8988T (cell line): ENCODE results near the gene ROS1.
"Not testable (repeated sequence)": the region's sequence is repeated elsewhere in the genome, so short reads cannot be mapped to it uniquely, and the experiment has no call there.

Experiments used
- DNase-seq: peaks from one replicate; pipeline ENCODE4 v3.0.0; 2011

ROS1 gene

DNA sequence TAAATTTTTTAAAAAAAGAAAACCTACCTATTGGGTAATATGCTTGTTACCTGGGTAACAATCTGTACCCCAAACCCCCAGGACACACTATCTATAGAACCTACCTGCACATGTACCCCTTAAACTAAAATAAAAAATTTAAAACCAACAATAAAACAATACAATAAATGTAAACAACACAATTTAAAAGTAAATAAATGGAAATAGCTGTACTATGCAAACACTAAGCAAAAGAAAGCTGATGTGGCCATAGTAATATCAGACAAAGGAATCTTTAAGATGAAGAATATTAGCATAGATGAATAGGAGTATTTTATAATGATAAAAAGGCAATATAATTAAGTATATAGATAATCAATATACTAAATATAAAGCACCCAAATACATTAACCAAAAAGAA is 50.3 kb downstream of the ROS1 start:
- DNase-seq: no peak

DNA sequence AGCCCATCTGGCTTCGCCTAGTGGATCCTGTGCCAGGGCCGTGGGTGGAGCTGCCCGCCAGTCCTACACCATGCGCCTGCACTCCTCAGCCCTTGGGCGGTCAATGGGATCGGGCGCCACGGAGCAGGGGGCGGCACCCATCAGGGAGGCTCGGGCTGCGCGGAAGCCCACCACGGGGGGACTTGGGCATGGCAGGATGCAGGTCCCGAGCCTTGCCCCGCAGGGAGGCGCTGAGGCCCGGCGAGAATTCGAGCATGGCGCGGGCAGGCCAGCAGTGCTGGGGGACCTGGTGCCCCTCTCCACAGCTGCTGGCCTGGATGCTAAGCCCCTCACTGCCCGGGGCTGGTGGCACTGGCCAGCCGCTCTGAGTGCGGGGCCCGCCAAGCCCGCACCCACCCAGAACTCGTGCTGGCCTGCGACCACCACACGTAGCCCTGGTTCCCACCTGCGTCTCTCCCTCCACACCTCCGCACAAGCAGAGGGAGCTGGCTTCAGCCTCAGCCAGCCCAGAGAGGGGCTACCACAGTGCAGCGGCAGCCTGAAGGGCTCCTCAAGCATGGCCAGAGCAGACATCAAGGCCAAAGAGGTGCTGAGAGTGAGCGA is 52.4 kb downstream of the ROS1 start:
- no peak for DNase-seq

DNA sequence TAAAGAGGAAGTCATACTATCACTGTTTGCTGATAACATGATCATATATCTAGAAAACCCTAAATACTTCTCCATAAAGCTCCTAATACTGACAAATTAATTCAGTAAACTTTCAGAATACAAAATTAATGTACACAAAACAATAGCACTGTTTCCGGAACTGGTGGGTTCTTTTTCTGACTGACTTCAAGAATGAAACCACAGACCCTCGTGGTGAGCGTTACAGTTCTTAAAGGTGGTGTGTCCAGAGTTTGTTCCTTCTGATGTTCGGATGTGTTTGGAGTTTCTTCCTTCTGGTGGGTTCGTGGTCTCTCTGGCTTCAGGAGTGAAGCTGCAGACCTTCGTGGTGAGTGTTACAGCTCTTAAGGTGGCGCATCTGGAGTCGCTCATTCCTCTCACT is 53.5 kb downstream of the ROS1 start:
- not testable (repeated sequence) for DNase-seq

DNA sequence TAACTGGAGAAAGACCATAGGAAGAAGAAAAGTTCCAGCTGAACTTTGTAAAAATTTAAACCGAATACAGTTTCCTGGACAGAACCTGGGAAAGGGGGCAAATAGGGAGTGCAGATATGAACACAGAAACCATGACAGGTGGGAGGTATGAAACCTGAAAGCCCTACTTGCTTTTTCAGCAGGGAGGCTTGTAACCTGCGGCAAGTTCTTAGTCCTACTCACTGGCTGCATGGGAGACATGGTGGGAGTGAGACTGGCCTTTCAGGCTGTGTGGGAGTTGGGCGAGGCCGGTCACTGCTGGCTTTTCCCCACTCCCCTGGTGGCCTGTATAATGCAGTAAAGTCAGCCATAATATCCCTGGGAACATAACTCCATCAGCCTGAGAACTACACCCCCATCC is 54.2 kb downstream of the ROS1 start:
- DNase-seq: no peak

DNA sequence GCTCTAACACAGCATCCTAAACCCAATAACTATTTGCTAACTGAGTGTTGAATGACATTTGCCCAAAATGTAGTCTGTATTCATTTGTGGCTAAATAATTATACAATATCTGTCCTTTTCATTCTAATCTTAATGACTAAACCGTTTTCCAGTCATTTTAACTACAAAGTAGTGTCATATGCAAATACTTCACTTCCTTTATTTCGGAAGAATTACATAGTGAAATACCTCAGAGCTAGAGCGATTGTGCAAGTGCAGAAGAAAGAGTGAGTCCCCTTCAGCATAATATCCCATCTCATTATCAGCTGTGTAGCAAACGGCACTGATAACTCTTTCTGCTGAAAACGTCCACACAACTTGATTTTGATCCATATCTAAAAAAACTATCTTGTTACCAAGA is 66.2 kb downstream of the ROS1 start:
- DNase-seq: no peak

DNA sequence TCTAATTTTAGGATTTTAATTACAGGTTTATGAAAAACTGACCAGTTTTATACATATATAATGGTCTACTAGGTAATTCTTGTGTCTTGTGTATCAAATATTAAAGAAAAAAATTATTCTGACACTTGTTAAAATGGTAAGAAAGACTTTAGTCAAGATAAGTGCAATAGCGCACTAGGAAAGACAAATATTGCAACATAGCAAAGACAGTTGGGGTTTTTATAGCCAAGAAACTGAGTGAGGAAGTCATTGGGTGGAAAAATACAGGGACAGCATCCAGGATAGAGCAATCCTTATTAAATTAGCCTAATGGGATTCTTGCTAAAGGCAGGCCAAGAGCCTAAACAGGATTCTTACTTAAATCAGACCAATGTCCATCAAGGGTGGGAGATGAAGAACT is 71.1 kb downstream of the ROS1 start:
- no peak for DNase-seq

DNA sequence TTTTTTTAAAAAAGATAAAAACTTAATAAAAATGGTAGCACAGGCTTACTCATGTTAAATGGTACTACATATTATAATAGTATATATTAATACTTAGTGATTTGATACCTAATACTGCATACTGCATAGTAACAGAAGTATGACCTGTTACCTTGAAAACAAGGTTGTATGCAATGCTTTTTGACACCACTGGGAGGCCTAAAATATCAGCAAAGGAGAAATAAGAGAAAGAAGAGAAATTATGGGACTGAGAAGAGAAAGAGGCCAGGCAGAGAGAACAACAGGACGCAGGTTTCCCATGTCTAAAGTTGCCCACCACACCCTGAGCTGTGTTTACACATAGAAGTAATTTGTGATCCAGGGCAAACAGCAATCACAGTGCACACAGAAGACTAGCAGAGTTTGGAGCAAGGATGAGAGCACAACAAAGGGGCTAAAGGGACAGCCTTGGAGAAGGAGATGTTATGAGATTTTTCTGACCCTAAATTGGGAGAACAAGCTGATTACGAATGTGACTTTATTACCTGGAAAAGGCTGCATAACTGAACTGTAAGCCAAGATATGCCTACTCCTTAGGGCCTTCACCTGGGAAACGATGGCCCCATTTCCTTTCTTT is 73.2 kb downstream of the ROS1 start:
- no peak for DNase-seq

DNA sequence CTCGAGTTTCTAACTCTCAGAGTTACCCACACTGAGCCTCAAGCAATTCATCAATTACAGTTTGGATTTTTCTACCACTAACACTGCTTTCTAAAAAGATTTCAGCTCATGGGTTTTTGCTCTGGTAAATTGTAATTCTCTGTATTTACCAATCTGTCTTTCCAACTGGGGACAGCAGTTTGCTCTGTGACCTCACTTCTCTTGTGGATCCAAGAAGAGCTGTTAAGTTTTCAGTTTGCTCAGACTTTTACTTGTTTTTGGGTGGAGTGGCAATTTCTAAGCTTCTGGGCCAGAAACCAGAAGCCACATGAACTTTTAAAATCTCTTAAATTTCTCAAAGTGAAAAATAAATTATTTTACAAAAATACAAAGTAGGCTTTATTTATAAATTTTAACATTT is 74.2 kb downstream of the ROS1 start:
- DNase-seq: no peak

DNA sequence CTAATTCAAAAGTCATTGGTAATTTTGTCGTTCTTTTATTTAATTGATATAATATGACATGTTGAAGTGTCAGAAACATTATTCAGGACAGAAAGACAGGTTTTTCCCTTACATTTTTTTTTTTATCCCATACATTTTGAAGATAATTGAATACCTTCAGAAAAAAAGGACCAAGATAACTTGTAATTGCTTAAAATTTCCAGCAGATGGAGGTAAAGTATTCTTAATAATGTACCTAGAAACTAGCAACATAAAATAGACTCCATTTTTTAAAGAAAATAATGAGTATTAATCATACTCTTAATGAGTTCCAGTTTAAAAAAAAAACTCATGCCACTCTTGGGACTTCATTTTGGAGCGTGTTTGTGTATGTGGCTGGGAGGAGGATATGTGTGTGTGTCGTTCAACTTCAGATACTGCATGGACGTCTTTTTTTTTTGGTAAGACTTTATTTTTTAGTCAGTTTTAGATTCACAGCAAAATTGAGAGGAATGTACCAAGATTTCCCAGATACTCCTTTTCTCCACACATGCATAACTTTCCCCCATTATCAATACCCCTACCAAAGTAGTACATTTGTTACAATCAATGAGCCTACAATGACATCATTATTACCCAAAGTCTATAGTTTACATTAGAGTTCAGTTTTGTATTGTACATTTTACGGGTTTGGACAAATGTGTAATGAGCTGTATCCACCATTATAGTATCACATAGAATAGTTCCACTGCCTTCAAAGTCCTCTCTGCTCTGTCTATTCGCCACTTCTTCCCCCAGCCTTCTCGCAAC is 79.4 kb downstream of the ROS1 start:
- no peak for DNase-seq

DNA sequence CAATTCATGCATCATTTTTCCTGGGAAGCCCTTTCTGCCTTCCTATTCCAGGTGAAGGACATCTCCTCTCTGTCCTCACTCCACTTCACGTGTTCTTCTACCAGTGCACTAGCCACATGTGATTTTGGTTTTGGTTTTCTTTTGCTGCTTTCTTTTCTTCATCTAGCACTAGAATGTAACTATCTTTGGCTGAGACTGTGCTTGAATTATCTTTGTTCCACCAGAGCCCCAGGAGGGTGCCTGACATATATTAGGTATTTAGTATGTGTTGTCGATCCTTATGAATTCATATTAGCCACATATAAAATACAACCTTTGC is 80.5 kb downstream of the ROS1 start:
- no peak for DNase-seq

DNA sequence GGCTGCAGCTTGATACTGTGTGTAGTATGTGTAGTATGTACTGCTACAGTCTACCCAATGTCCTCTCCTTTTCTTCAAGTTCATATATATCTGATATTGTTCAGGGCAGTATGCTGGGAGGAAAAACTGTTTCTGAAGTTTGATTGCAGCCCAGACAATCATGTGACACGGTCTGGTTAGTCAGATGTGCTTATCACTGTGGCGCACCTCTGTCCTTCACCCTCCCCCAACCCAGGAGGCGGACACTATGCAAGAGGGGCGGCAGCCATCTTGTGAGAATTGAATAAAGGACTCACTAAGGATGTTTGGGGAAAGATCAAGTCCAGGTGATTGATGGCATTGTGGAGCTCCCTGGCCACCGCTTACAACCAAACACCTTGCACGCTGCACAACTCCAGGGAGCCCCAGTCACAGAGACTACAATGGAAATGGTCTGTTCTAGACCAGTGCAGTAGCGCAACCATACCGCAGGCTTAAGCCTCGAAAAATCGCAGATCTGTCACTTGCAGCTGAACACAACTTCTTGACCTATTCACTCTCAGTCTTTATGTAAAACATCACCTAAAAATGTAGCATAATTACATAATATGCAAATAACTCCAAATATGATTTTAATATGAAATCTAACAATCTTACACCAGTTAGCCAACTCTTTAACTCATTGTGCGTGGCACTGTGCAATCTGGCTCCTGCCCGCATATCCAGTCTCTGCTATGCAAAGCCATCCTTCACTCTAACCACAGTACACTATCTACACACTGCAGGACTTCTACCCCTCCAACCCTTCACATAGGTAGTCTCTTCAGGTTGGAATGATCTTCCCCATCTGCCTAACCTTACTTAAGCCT is 81.1 kb downstream of the ROS1 start:
- DNase-seq: no peak

DNA sequence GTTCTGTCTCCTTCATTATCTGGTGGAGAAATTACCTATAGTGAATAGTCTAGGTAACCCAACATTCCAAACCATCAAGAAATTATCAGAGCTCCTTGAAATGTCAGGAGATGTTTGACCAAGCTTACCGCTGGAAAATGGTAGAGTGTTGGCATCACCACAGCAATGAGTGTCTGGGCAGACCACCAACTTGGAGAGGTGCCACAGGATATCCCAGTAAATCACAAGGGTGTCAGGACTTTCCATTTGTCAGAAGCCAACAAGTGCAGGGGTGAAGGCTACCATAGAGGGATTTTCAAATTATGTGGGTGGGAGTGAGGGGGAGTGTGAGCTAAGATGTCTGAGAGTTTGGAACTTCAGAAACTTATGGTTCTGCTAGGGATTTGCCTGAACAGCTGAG is 87.2 kb downstream of the ROS1 start:
- DNase-seq: no peak

DNA sequence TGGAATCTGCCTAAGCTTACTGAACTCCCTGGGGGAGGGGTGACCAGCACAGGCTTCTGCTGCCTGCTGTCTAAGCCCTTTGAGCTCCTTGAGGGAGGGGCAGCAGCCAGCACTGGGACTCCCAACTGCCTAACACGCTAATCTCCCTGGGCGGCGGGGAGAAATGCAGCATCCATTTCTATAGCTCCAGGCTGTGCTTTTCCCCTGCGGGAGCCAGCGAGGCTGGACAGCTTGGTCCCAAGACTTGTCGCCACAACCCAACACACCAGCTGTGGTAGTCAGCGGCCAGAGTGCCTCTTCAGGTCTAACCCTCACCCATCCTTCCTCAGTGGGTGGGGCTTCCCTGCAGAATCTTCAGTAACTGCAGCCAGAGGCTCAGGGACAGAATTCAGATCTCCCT is 95.8 kb downstream of the ROS1 start:
- no peak for DNase-seq

DNA sequence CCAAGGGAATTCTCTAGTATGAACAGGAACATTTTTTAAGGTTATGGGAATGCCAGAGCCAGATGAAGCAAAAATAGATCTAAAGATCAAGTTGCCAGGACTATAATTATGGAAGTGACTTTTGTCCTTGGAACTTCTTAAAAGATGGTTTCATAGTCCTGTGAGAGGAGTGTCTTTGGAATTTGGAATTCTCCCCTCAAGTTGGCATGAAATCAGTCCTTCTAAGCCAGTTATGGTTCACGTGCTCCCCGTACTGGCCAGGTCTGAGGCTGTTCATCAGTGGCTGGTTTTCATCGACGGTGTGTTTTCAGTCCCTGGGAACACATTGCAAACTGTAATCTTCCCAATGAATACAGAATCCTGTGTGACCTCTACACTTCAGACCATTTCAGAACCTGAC is 97.2 kb downstream of the ROS1 start:
- DNase-seq: no peak

DNA sequence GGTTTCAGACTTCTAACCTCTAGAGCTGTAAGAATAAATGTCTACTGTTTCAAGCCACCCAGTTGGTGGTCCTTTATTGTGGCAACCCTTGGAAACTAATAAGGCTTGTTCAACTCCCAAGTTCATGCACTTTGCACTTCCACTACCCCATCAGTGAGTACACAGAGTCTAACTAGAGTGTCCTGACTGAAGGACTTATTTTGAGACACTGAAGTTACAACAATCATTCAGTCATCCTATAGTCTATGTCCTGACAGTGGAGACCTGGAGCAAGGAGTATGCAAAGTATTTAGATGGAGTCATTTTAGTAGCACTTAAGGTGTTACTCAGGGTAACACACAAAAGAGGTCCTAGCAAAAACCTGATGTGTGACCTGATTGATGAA is 97.7 kb downstream of the ROS1 start:
- no peak for DNase-seq

DNA sequence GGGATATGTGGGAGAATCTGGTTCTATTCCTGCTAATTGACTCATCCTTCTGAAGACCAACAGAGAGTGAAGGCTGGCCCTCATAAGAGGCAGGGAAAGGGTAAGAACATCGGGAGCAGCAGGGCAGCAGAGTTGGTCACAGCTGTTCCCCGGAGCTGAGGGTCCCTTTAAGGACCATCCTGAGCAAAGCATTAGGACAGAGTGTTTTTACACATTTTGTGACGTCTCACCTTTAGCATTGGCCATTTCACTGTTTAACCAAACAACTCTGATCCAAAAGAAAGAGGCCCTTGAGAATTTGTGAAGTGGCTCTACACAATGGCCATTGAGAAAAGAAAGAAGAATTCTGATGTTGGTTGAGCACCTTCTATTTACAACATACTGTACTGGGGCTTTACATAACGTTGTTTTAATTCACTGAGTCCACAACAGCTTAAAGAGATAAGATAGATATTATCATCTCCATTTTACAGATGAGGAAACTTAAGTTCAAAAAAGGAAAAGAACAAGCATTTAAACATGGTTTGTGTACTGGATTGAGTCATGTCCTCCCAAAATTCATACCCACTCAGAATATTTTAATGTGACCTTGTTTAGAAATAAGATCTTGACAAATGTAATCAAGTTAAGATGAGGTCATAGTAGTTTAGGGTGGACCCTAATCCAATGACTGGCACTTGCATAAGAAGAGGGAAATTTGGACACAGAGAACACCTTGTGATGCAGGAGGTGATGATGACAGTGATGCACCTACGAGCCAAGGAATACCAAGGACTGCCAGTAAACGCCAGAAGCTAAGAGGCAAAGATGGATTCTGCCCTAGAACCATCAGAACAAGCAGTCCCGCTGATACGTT is 98.4 kb downstream of the ROS1 start:
- DNase-seq: no peak

DNA sequence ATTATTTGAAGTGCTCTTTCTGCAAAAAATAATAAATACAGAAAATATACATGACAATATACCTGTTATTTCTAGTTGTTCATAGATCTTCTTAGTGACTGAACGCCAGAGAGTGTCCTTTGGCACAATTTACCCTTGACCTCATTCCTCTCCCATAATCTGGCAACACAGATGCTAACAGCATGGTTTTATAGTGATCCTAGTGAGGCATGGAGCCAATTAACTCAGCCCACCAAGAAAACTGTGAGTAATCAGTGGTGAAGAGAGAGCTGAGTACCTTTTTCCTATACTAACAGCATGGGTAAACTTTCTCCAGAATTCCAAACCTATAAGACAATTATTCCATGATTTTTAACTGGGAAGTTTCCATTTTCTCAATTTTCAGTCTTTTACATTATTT is 99.3 kb downstream of the ROS1 start:
- DNase-seq: no peak

DNA sequence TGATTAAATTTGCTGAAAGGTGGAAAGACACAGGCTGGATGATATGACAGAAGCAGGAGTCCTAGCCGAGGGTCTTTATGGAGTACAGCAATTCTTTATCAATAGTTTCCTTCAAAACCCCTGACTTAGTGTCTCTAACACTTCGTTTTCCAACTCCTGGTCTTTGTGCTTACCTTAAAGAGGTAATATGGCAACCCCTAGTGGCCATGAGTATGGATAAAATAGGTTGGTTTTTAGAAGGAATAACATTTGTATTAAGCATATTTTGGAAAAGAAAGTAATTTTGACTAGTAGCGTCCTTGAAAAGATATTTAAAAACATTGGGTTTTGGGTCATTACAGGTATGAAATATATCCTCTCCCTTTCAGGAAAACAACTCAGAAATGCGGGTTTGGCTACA is 108.5 kb downstream of the ROS1 start:
- no peak for DNase-seq

DNA sequence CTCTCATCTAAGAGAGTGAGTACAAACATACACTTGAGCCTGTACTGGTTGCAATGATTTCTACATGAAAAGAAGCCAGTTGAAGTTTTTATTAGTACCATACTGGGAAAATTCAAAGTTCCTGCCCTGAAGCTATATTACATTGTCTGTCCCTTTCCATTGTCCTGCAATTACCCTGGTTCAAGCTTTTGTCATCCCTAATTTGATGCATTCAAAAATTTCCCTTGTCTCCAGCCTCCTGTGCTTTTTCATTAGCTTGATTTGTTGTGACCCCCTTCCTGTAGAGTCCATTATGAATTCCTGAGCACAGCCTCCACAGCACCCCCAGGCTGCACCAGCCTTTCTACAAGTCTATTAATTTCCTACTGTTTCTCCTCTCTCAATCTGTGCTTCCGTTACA is 114.0 kb downstream of the ROS1 start:
- DNase-seq: no peak

DNA sequence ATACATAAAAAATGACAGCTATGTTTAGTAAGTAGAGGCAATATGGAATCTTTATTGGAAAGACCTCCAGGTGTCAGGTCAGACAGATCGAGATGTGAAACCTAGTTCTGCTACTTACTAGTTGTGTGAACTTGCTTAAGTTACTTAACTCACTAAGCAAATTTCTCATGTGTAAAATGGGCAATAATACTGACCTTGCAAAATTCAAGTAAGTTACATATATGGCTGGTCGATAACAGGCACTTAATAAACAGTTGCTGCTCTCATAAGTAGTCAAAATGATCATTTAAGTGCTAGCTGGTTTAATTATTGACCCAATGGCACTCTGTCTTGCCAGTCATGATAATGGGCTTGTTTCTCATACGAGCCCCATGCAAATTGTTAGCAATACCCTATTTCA is 114.4 kb downstream of the ROS1 start:
- DNase-seq: no peak

DNA sequence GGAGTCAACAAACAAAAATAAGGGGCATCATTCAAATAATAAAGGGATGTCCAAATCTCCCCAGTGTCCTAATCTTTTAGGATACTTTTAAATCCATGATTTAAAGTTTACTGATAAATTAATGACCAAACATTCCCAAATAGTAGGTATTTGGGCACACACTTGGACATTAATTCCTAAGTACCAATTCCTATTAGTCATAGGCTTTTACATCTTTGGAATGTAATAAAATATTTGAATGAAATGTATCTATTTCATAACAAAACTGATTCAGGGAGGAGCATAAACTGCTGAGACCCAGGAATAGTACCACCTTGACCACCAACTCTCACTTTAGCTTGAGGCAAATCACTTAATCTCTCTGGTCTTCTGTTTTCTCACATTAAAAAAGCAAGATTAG is 116.1 kb downstream of the ROS1 start:
- DNase-seq: no peak

DNA sequence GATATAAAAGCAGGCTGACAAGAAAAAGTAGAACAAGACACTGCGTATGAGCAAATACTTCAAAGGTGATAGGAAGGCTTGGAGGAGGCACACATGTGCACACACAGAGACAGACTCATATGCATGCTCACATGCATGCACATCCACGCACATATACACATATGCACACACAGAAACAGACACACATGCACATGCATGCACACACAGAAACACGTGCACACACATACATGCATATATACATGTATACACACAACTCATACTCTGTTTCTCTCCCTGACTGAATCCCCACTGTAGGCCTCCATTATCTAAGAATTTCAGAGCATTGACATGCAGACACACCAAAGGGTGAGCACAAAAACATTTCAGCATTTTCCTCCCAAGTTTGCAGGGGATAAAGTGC is 116.7 kb downstream of the ROS1 start:
- DNase-seq: no peak

DNA sequence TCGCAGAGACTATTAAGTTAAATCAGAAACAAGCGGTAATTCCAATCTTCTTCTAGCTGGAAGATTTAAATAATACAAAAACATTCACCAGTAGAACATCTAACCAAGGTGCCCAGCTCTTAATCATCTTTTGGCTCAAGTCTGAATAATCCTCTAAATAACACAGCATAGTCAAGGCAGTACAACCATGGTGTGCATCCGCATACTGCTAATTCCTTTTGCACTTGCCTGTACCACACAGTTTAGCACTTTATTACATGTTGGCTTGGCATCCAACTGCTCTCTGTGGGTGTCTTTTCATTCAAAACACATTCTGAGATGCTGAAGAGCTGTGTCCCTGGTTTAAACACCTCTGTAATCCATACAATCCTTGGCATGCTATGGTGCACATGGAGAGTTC is 118.1 kb downstream of the ROS1 start:
- DNase-seq: no peak
